GM21515 (cell line): ENCODE data around the gene CRKL.
"Not testable (repeated sequence)": the region's sequence is repeated elsewhere in the genome, so short reads cannot be mapped to it uniquely, and the experiment has no call there.

Experiments used
- ATAC-seq: cut with Tn5 transposase; IDR thresholded peaks from one replicate; pipeline ENCODE4 v1.9.1; 2021; ENCODE audit not compliant: unreplicated experiment

CRKL gene

GRCh38 chr22:20933910-20934309 is 16.7 kb downstream of the CRKL start:
- no peak for ATAC-seq

- not testable (repeated sequence) for ATAC-seq
Observed at GRCh38 chr22:20935049-20935448, 17.8 kb downstream of the CRKL start.

- ATAC-seq: not testable (repeated sequence)
Observed at GRCh38 chr22:20935780-20936539, 18.8 kb downstream of the CRKL start.

- no peak for ATAC-seq
Observed at GRCh38 chr22:20937031-20937793, 20.0 kb downstream of the CRKL start.

GRCh38 chr22:20937794-20938671 is 20.8 kb downstream of the CRKL start:
- no peak for ATAC-seq

- ATAC-seq: not testable (repeated sequence)
Observed at GRCh38 chr22:20939457-20940185, 22.4 kb downstream of the CRKL start.

GRCh38 chr22:20940186-20940651 is 23.0 kb downstream of the CRKL start:
- no peak for ATAC-seq

GRCh38 chr22:20940904-20941385 is 23.7 kb downstream of the CRKL start:
- no peak for ATAC-seq

- ATAC-seq: not testable (repeated sequence)
Observed at GRCh38 chr22:20942203-20942902, 25.1 kb downstream of the CRKL start.

GRCh38 chr22:20943104-20943933 is 26.1 kb downstream of the CRKL start:
- no peak for ATAC-seq

- no peak for ATAC-seq
Observed at GRCh38 chr22:20944042-20944441, 26.8 kb downstream of the CRKL start.

- no peak for ATAC-seq
Observed at GRCh38 chr22:20945578-20945934, 28.3 kb downstream of the CRKL start.

- ATAC-seq: no peak
Observed at GRCh38 chr22:20946080-20946986, 29.1 kb downstream of the CRKL start.

GRCh38 chr22:20946991-20947390 is 29.8 kb downstream of the CRKL start:
- ATAC-seq: no peak

GRCh38 chr22:20948450-20948849 is 31.2 kb downstream of the CRKL start:
- ATAC-seq: no peak

GRCh38 chr22:20948989-20949388 is 31.8 kb downstream of the CRKL start:
- ATAC-seq: no peak

GRCh38 chr22:20949698-20950183 is 32.5 kb downstream of the CRKL start:
- ATAC-seq: no peak
